Endothelial cell of umbilical vein (primary cell): ENCODE measurements around the gene AMHR2. TPM values are rescaled to one million over a fixed set of nuclear protein-coding genes. Genes with fewer than 3 reads are reported as not detected.

ENCODE experiments used
- BruUV-seq: library from RNA; stranded (reverse); fragments of 400-500 nt; replicated peaks from 2 replicates; lab custom pipeline; 2021; lab: Mats Ljungman, UMichigan
- CTCF ChIA-PET: fragments of 300-600, 350-600 bp; sonication (Branson Sonifier 250); formaldehyde crosslinking; loops from one replicate; lab custom pipeline; 2021; ENCODE audit warnings: antibody characterized with exemption, inconsistent platforms; lab: Charles Lee
- POLR2A ChIA-PET: fragments of 300-600, 350-600 bp; sonication (Branson Sonifier 250); formaldehyde crosslinking; loops from one replicate; lab custom pipeline; 2021; ENCODE audit warnings: antibody characterized with exemption, inconsistent platforms; lab: Charles Lee
- DNase-seq: peaks from one replicate; pipeline ENCODE4 v3.0.0-alpha.2; 2011; ENCODE audit warnings: low read depth, low spot score
- FAIRE-seq: peaks from 2 replicates; lab custom pipeline; 2011; peaks lifted over from hg19 to GRCh38; lab: Jason Lieb, UNC
- H2AFZ ChIP-seq: 2 replicates; pipeline ENCODE4 v1.6.0; 2012; ENCODE audit warnings: low read depth, low read length, control low read depth, inconsistent platforms
- H3K27ac ChIP-seq: 2 replicates; pipeline ENCODE4 v1.5.1; 2011; ENCODE audit warnings: low read depth, mild to moderate bottlenecking, control low read depth, low read length, moderate library complexity; ENCODE audit not compliant: insufficient read depth
- H3K27me3 ChIP-seq, 2 experiments: 2 replicates each; pipeline versions ENCODE4 v1.6.0 to v1.6.1; 2011; ENCODE audit warnings: low read length in 2 of 2, mixed read lengths in 1 of 2; ENCODE audit not compliant: control insufficient read depth in 2 of 2, insufficient read depth in 2 of 2
- H3K36me3 ChIP-seq, 2 experiments: 2 replicates in 1 of 2; 3 replicates in 1 of 2; pipeline ENCODE4 v1.5.1; 2011; ENCODE audit warnings: low read length in 2 of 2, mild to moderate bottlenecking in 1 of 2, moderate library complexity in 1 of 2; ENCODE audit not compliant: control insufficient read depth in 2 of 2, insufficient read depth in 2 of 2; ENCODE audit errors: extremely low read depth in 1 of 2
- H3K4me1 ChIP-seq: 3 replicates; pipeline ENCODE4 v1.5.1; 2011; ENCODE audit warnings: mild to moderate bottlenecking, low read length; ENCODE audit not compliant: control insufficient read depth, insufficient read depth; ENCODE audit errors: extremely low read depth
- H3K4me2 ChIP-seq: 2 replicates; pipeline ENCODE4 v1.6.1; 2011; ENCODE audit warnings: low read length, control low read depth, mixed read lengths; ENCODE audit not compliant: insufficient read depth
- H3K4me3 ChIP-seq, 3 experiments: fragments of 200-600 bp in 1 of 3; sonication (generic), shearing (Covaris generic) in 1 of 3; replicated peaks in 1 of 3; 2 replicates each; pipeline ENCODE4 v1.5.1; 2011 to 2016; ENCODE audit warnings: control low read depth in 3 of 3, low read length in 3 of 3, mild to moderate bottlenecking in 2 of 3, inconsistent platforms in 1 of 3, low read depth in 1 of 3, moderate library complexity in 1 of 3; ENCODE audit not compliant: insufficient read depth in 1 of 3
- H3K79me2 ChIP-seq: 2 replicates; pipeline ENCODE4 v1.6.0; 2012; ENCODE audit warnings: low read length, inconsistent platforms; ENCODE audit not compliant: control insufficient read depth, insufficient read depth
- H3K9ac ChIP-seq: replicated peaks from 2 replicates; pipeline ENCODE3; 2011; ENCODE audit warnings: low read length, control low read depth; ENCODE audit not compliant: insufficient read depth; ENCODE audit errors: extremely low read depth
- H3K9me1 ChIP-seq: replicated peaks from 3 replicates; pipeline ENCODE4 v1.6.0; 2011; ENCODE audit warnings: mild to moderate bottlenecking, low read length; ENCODE audit not compliant: control insufficient read depth, insufficient read depth; ENCODE audit errors: extremely low read depth
- H3K9me3 ChIP-seq: replicated peaks from 2 replicates; pipeline ENCODE4 v1.5.1; 2012; ENCODE audit warnings: low read length, inconsistent platforms; ENCODE audit not compliant: control insufficient read depth, insufficient read depth
- H4K20me1 ChIP-seq: replicated peaks from 2 replicates; pipeline ENCODE3; 2011; ENCODE audit warnings: mild to moderate bottlenecking, low read length; ENCODE audit not compliant: control insufficient read depth, insufficient read depth; ENCODE audit errors: extremely low read depth
- FOS ChIP-seq: IDR thresholded peaks from 2 replicates; pipeline ENCODE4 v1.6.1; 2011; ENCODE audit warnings: mild to moderate bottlenecking, low read length, moderate library complexity, borderline replicate concordance; ENCODE audit not compliant: insufficient read depth
- POLR2A ChIP-seq: IDR thresholded peaks from 2 replicates; pipeline ENCODE4 v1.6.1; 2012; ENCODE audit warnings: low read depth, mild to moderate bottlenecking, control low read depth, low read length
- POLR2AphosphoS5 ChIP-seq: IDR thresholded peaks from 2 replicates; pipeline ENCODE4 v1.6.1; 2012; ENCODE audit warnings: low read depth, mild to moderate bottlenecking, control low read depth, low read length, moderate library complexity; ENCODE audit not compliant: insufficient read depth
- dilution Hi-C: fragments of 300-500 bp; cut with MboI; formaldehyde crosslinking; loops from one replicate; pipeline ENCODE4 v1.15.0; 2019; ENCODE audit warnings: low sequenced_read_pairs; ENCODE audit not compliant: extremely low pct_ligation_motif_present
- intact Hi-C: fragments of 100-400 bp; cut with micrococcal nuclease; formaldehyde crosslinking; loops from one replicate; pipeline ENCODE4 v1.10.0; 2022
- polyA plus RNA-seq, 4 experiments: library from polyadenylated mRNA; depleted of rRNA in 3 of 4; stranded (reverse) in 3 of 4; unstranded in 1 of 4; fragments of >200 nt; gene quantifications; 2 replicates each; pipeline versions ENCODE4 v1.2.1 to v1.2.3, GENCODE V29; 2011 to 2012; ENCODE audit warnings: missing spikeins in 1 of 4
- total RNA-seq: library from RNA; stranded (reverse); gene quantifications from 2 replicates; pipeline ENCODE4 v1.2.3, GENCODE V29; 2021

Gene AMHR2
- total and polyA plus RNA-seq, 2 donors (not counting 3 experiments of a cell fraction or from before 2014, with no cell fraction given) = not detected

DNA sequence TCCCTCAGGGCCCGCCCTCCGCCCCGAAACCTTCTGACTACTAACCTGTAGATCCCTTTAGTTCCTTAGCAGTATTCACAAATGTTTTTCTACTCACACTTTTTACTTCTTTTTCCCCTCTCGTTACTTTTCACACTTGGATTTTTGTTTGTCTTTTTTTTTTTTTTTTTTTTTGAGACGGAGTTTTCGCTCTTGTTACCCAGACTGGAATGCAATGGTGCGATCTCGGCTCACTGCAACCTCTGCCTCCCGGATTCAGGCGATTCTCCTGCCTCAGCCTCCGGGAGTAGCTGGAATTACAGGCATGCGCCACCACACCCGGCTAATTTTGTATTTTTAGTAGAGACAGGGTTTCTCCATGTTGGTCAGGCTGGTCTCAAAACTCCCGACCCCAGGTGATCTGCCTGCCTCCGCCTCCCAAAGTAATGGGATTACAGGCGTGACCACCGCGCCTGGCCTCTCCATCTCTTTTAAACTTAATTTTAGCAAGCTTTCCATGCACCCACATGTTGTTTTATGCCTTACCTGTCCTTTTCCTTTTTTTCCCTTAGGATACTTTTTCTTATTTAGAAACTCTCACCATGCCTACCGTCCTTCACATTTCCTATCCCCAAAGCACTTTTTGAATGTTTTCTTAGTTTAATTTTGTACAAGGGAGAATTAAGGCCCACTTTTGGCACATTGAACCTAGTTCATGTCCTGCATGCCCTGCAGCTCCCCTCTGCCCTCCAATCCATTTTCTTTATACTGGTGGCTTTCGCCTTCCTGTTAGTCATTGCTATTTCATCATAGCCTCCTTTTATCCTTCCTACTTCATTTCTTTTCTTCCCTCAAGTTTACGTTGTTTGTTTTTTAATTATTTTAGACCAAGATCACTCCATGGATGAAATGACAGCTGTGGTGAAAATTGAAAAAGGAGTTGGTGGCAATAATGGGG, 42.6 kb upstream of the AMHR2 start:
- H4K20me1 ChIP-seq = no peaks in the 10 kb centered on the region
- peaks cover 32% of the 10 kb centered on the region for H3K79me2 ChIP-seq
- H3K4me1 ChIP-seq = peaks cover 30% of the 10 kb centered on the region
- intact Hi-C loops = loop anchor here (1.0 kb wide), 3 partner anchors 29 to 60 kb away; partner anchors contain the start of gene PRR13
- H3K9ac ChIP-seq = peak overlapping the region; percentile 81
- H3K4me3 ChIP-seq = peak overlapping the region; percentile 48 to 81 (median 55)
- no peak overlapping the region for H2AFZ ChIP-seq
- DNase-seq = peak; percentile 41
- peak overlapping the region; percentile 92 for H3K4me2 ChIP-seq
- H3K27ac ChIP-seq = peak overlapping the region; percentile 76
- no peaks in the 10 kb centered on the region for H3K9me1 ChIP-seq
- H3K9me3 ChIP-seq = no peaks in the 10 kb centered on the region
- no peaks in the 10 kb centered on the region for H3K27me3 ChIP-seq
- no peak for FAIRE-seq
- TF ChIP-seq POLR2AphosphoS5 (no peak), POLR2A (peak; percentile 57), FOS (peak; percentile 42)
- BruUV-seq = TSS peak; percentile 25
- dilution Hi-C loops = no loop called here
- H3K36me3 ChIP-seq = peaks cover 6 to 12% of the 10 kb centered on the region in 2 experiments
- CTCF ChIA-PET = interaction anchor here (1.0 to 4.4 kb wide), 13 partner anchors 19 to 60 kb away, joined by 3 to 87 read pairs (median 7); partner anchors contain the start of gene AAAS
- POLR2A ChIA-PET = interaction anchor here (0.5 to 0.6 kb wide), 2 partner anchors 41 to 70 kb away, joined by 3 to 6 read pairs; no protein-coding TSS in a partner anchor
